ENCODE results near the gene ADAMTSL3. TPM values are rescaled to one million over a fixed set of nuclear protein-coding genes. Genes with fewer than 3 reads are reported as not detected.

The ADAMTSL3 gene
- total and polyA plus RNA-seq, 7 experiments from 2014 or later: not detected

GRCh38 chr15:83858820-83859505, 205.0 kb downstream of the ADAMTSL3 start:
- Mint-ChIP-seq H3K4me3 (no peak overlapping the region), H3K4me1 (no peaks in the 10 kb centered on the region), H3K27me3 (peaks cover 0 to 25% (median 17%) of the 10 kb centered on the region in 5 donors), H3K36me3 (no peaks in the 10 kb centered on the region), H3K27ac (no peak overlapping the region), H3K9me3 (peaks cover 0 to 7% (median 3%) of the 10 kb centered on the region in 11 donors)
- Histone ChIP-seq H3K27ac (ENCODE audit: low read depth, low read length) (no peak overlapping the region), H3K4me1 (ENCODE audit: control insufficient read depth in 2 of 2, insufficient read depth in 2 of 2, low read length in 2 of 2) (no peaks in the 10 kb centered on the region), H3K36me3 (ENCODE audit: control insufficient read depth in 2 of 3, insufficient read depth in 3 of 3, low read length in 3 of 3) (no peaks in the 10 kb centered on the region), H3K9me3 (ENCODE audit: control insufficient read depth in 2 of 3, low read length in 3 of 3) (no peaks in the 10 kb centered on the region), H3K27me3 (ENCODE audit: control insufficient read depth in 2 of 2, insufficient read depth in 2 of 2, low read length in 2 of 2) (no peaks in the 10 kb centered on the region), H3K4me3 (ENCODE audit: low read length) (no peak overlapping the region)
- ChIA-PET CTCF (no interaction called here), POLR2A (no interaction called here)
- ATAC-seq: no peak
- intact Hi-C loops (cut with micrococcal nuclease): no loop called here
- DNase-seq: no peak

- H3K4me1 ChIP-seq (ENCODE audit: control insufficient read depth in 2 of 2, insufficient read depth in 2 of 2, low read length in 2 of 2): no peaks in the 10 kb centered on the region
- no peaks in the 10 kb centered on the region for H3K9me3 ChIP-seq (ENCODE audit: control insufficient read depth in 2 of 3, low read length in 3 of 3)
- no peaks in the 10 kb centered on the region for H3K27me3 ChIP-seq (ENCODE audit: control insufficient read depth in 2 of 2, insufficient read depth in 2 of 2, low read length in 2 of 2)
- POLR2A ChIA-PET: no interaction called here
- no peak overlapping the region for H3K27ac ChIP-seq (ENCODE audit: low read depth, low read length)
- Mint-ChIP-seq H3K4me3 (no peak overlapping the region), H3K27me3 (peaks cover 0 to 7% (median 0%) of the 10 kb centered on the region in 5 donors), H3K4me1 (no peaks in the 10 kb centered on the region), H3K27ac (no peak overlapping the region), H3K9me3 (peaks cover 0 to 7% (median 0%) of the 10 kb centered on the region in 11 donors), H3K36me3 (no peaks in the 10 kb centered on the region)
- intact Hi-C loops (cut with micrococcal nuclease): no loop called here
- no peaks in the 10 kb centered on the region for H3K36me3 ChIP-seq (ENCODE audit: control insufficient read depth in 2 of 3, insufficient read depth in 3 of 3, low read length in 3 of 3)
- no peak for DNase-seq
- no peak for ATAC-seq
- CTCF ChIA-PET: no interaction called here
- H3K4me3 ChIP-seq (ENCODE audit: low read length): no peak overlapping the region
These were observed 212.8 kb downstream of the ADAMTSL3 start for GRCh38 chr15:83866692-83867091.

- Mint-ChIP-seq H3K27me3 (peaks cover 0 to 7% (median 4%) of the 10 kb centered on the region in 5 donors), H3K4me3 (no peak overlapping the region), H3K9me3 (peaks cover 0 to 5% (median 0%) of the 10 kb centered on the region in 11 donors), H3K36me3 (no peaks in the 10 kb centered on the region), H3K4me1 (no peaks in the 10 kb centered on the region), H3K27ac (no peak overlapping the region)
- POLR2A ChIA-PET: no interaction called here
- H3K4me3 ChIP-seq (ENCODE audit: low read length): no peak overlapping the region
- CTCF ChIA-PET: no interaction called here
- DNase-seq: no peak
- intact Hi-C loops (cut with micrococcal nuclease): no loop called here
- no peaks in the 10 kb centered on the region for H3K36me3 ChIP-seq (ENCODE audit: control insufficient read depth in 2 of 3, insufficient read depth in 3 of 3, low read length in 3 of 3)
- H3K27ac ChIP-seq (ENCODE audit: low read depth, low read length): no peak overlapping the region
- ATAC-seq: no peak
- H3K4me1 ChIP-seq (ENCODE audit: control insufficient read depth in 2 of 2, insufficient read depth in 2 of 2, low read length in 2 of 2): no peaks in the 10 kb centered on the region
- no peaks in the 10 kb centered on the region for H3K27me3 ChIP-seq (ENCODE audit: control insufficient read depth in 2 of 2, insufficient read depth in 2 of 2, low read length in 2 of 2)
- H3K9me3 ChIP-seq (ENCODE audit: control insufficient read depth in 2 of 3, low read length in 3 of 3): no peaks in the 10 kb centered on the region
These were observed 215.4 kb downstream of the ADAMTSL3 start for GRCh38 chr15:83869341-83869740.

- peaks cover 0 to 14% (median 6%) of the 10 kb centered on the region in 5 donors for H3K27me3 Mint-ChIP-seq
- no peak for ATAC-seq
- peaks cover 0 to 5% (median 0%) of the 10 kb centered on the region in 11 donors for H3K9me3 Mint-ChIP-seq
- DNase-seq: no peak
- Histone ChIP-seq H3K4me3 (ENCODE audit: low read length) (no peak overlapping the region), H3K9me3 (ENCODE audit: control insufficient read depth in 2 of 3, low read length in 3 of 3) (no peaks in the 10 kb centered on the region), H3K27me3 (ENCODE audit: control insufficient read depth in 2 of 2, insufficient read depth in 2 of 2, low read length in 2 of 2) (no peaks in the 10 kb centered on the region), H3K36me3 (ENCODE audit: control insufficient read depth in 2 of 3, insufficient read depth in 3 of 3, low read length in 3 of 3) (no peaks in the 10 kb centered on the region), H3K4me1 (ENCODE audit: control insufficient read depth in 2 of 2, insufficient read depth in 2 of 2, low read length in 2 of 2) (no peaks in the 10 kb centered on the region), H3K27ac (ENCODE audit: low read depth, low read length) (no peak overlapping the region)
- no peak overlapping the region for H3K27ac Mint-ChIP-seq
- POLR2A ChIA-PET: no interaction called here
- no peaks in the 10 kb centered on the region for H3K36me3 Mint-ChIP-seq
- no peak overlapping the region for H3K4me3 Mint-ChIP-seq
- CTCF ChIA-PET: no interaction called here
- intact Hi-C loops (cut with micrococcal nuclease): no loop called here
- H3K4me1 Mint-ChIP-seq: no peaks in the 10 kb centered on the region
These were observed 218.1 kb downstream of the ADAMTSL3 start for GRCh38 chr15:83871808-83872559.

GRCh38 chr15:83873966-83874365, 220.0 kb downstream of the ADAMTSL3 start:
- no peak overlapping the region for H3K27ac Mint-ChIP-seq
- no peak overlapping the region for H3K4me3 Mint-ChIP-seq
- H3K4me1 ChIP-seq (ENCODE audit: control insufficient read depth in 2 of 2, insufficient read depth in 2 of 2, low read length in 2 of 2): no peaks in the 10 kb centered on the region
- H3K4me1 Mint-ChIP-seq: no peaks in the 10 kb centered on the region
- H3K9me3 ChIP-seq (ENCODE audit: control insufficient read depth in 2 of 3, low read length in 3 of 3): no peaks in the 10 kb centered on the region
- no peaks in the 10 kb centered on the region for H3K36me3 Mint-ChIP-seq
- no peak overlapping the region for H3K27ac ChIP-seq (ENCODE audit: low read depth, low read length)
- H3K9me3 Mint-ChIP-seq: peaks cover 0 to 5% (median 0%) of the 10 kb centered on the region in 11 donors
- CTCF ChIA-PET: no interaction called here
- no peak overlapping the region for H3K4me3 ChIP-seq (ENCODE audit: low read length)
- POLR2A ChIA-PET: no interaction called here
- DNase-seq (no peak), ATAC-seq (no peak)
- no peaks in the 10 kb centered on the region for H3K36me3 ChIP-seq (ENCODE audit: control insufficient read depth in 2 of 3, insufficient read depth in 3 of 3, low read length in 3 of 3)
- intact Hi-C loops (cut with micrococcal nuclease): no loop called here
- H3K27me3 Mint-ChIP-seq: peaks cover 0 to 14% (median 4%) of the 10 kb centered on the region in 5 donors
- H3K27me3 ChIP-seq (ENCODE audit: control insufficient read depth in 2 of 2, insufficient read depth in 2 of 2, low read length in 2 of 2): no peaks in the 10 kb centered on the region

GRCh38 chr15:83880529-83880928, 226.6 kb downstream of the ADAMTSL3 start:
- Mint-ChIP-seq H3K27me3 (peaks cover 0 to 15% (median 4%) of the 10 kb centered on the region in 5 donors), H3K9me3 (no peaks in the 10 kb centered on the region), H3K36me3 (no peaks in the 10 kb centered on the region), H3K4me1 (no peaks in the 10 kb centered on the region), H3K4me3 (no peak overlapping the region), H3K27ac (no peak overlapping the region)
- ATAC-seq: no peak
- no peak for DNase-seq
- H3K27ac ChIP-seq (ENCODE audit: low read depth, low read length): no peak overlapping the region
- H3K36me3 ChIP-seq (ENCODE audit: control insufficient read depth in 2 of 3, insufficient read depth in 3 of 3, low read length in 3 of 3): no peaks in the 10 kb centered on the region
- no peak overlapping the region for H3K4me3 ChIP-seq (ENCODE audit: low read length)
- intact Hi-C loops (cut with micrococcal nuclease): no loop called here
- ChIA-PET POLR2A (no interaction called here), CTCF (no interaction called here)
- H3K4me1 ChIP-seq (ENCODE audit: control insufficient read depth in 2 of 2, insufficient read depth in 2 of 2, low read length in 2 of 2): no peaks in the 10 kb centered on the region
- no peaks in the 10 kb centered on the region for H3K27me3 ChIP-seq (ENCODE audit: control insufficient read depth in 2 of 2, insufficient read depth in 2 of 2, low read length in 2 of 2)
- H3K9me3 ChIP-seq (ENCODE audit: control insufficient read depth in 2 of 3, low read length in 3 of 3): no peaks in the 10 kb centered on the region

- CTCF ChIA-PET: no interaction called here
- H3K4me1 ChIP-seq (ENCODE audit: control insufficient read depth in 2 of 2, insufficient read depth in 2 of 2, low read length in 2 of 2): no peaks in the 10 kb centered on the region
- no peaks in the 10 kb centered on the region for H3K9me3 ChIP-seq (ENCODE audit: control insufficient read depth in 2 of 3, low read length in 3 of 3)
- H3K9me3 Mint-ChIP-seq: no peaks in the 10 kb centered on the region
- ATAC-seq (no peak), DNase-seq (no peak)
- no peaks in the 10 kb centered on the region for H3K36me3 Mint-ChIP-seq
- H3K27me3 Mint-ChIP-seq: peaks cover 0 to 15% (median 4%) of the 10 kb centered on the region in 5 donors
- intact Hi-C loops (cut with micrococcal nuclease): no loop called here
- POLR2A ChIA-PET: no interaction called here
- H3K27ac ChIP-seq (ENCODE audit: low read depth, low read length): no peak overlapping the region
- no peaks in the 10 kb centered on the region for H3K36me3 ChIP-seq (ENCODE audit: control insufficient read depth in 2 of 3, insufficient read depth in 3 of 3, low read length in 3 of 3)
- H3K4me1 Mint-ChIP-seq: no peaks in the 10 kb centered on the region
- no peak overlapping the region for H3K4me3 Mint-ChIP-seq
- H3K27me3 ChIP-seq (ENCODE audit: control insufficient read depth in 2 of 2, insufficient read depth in 2 of 2, low read length in 2 of 2): no peaks in the 10 kb centered on the region
- H3K4me3 ChIP-seq (ENCODE audit: low read length): no peak overlapping the region
- no peak overlapping the region for H3K27ac Mint-ChIP-seq
These were observed 227.2 kb downstream of the ADAMTSL3 start for GRCh38 chr15:83881156-83881555.
